GM18861 (cell line): Measurements from ENCODE around the gene MYBPC3.

ENCODE experiments used
- ATAC-seq: cut with Tn5 transposase; IDR thresholded peaks from one replicate; pipeline ENCODE4 v1.9.1; 2021; ENCODE audit not compliant: unreplicated experiment

Gene MYBPC3

GRCh38 chr11:47387944-47388696 lies 35.6 kb upstream of the MYBPC3 start:
- no peak for ATAC-seq

- no peak for ATAC-seq
These were observed 32.0 kb upstream of the MYBPC3 start for GRCh38 chr11:47384498-47384897.

GRCh38 chr11:47383071-47383470 lies 30.6 kb upstream of the MYBPC3 start:
- ATAC-seq, result no peak

DNA sequence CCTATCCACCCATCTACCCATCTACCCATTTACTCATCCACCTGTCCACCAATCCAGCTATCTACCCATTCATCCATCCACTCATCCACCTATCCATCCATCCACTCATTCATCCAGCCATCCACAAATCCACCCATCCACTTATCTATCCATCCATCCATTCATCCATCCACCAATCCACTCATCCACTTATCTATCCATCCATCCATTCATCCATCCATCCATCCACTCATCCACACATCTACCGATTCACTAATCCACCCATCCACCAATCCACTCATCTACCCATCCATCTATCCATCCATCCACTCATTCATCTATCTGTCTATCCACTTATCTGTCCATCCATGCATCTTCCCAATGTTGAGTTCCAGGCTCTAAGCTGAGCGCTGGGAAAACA lies 27.6 kb upstream of the MYBPC3 start:
- ATAC-seq, result no peak

- ATAC-seq, result no peak
These were observed 26.8 kb upstream of the MYBPC3 start for GRCh38 chr11:47379317-47379716.

DNA sequence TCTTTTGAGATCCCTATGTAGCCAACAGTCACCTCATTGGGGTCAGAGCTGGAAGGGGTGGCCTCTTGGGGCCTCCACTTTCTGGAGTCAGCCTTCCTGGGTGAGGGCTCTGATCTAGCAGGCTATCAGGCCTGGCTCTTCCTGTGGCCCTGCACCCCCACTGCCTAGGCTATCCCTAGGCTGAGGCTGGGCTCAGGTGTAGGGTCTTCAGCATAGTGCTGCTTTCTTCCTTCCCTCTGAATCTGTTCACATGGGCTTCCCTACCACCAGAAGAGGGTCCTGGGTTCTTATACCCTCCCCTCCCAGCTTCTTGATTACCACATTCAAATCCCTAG lies 26.3 kb upstream of the MYBPC3 start:
- ATAC-seq, result no peak

DNA sequence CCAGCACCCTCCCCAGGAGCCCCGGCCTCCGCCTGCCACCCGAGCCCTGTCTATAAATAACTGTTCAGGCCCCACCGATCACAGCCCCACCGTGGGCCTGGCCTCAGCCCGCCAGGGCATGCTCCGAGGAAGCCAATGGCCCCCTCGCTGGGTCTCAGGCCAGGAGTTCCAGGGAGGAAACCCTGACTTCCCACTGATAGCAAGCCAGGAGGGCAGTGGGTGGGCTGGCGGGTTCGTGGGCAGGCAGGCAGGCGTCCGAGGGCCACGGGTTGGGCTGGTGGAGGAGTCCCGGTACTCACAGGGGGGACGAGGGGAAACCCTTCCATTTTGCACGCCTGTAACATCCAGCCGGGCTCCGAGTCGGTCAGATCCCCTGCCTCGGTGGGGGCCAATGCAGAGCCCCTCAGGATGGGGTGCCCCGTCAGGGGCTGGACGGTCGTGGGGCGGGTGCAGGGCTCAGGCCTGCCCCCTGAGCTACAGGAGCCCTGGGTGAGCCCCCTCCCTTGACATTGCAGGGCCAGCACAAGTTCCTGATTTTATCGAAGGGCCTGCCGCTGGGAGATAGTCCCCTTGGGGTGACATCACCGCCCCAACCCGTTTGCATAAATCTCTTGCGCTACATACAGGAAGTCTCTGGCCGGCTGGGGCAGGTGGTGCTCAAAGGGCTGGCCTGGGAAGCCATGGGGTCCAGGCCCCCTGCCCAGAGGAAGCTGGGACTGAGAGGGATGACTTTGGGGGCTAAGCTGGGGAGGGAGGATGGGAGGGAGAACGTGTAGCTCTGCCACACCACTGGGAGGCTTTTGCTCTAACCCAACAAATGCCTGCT lies 25.7 kb upstream of the MYBPC3 start, which contains the start of gene SPI1:
TSS of gene SPI1 (minus strand) at position 538 of the 826 bp plus-strand sequence. CDS start at position 344, 194 bp downstream.
- peak; percentile 75 for ATAC-seq

DNA sequence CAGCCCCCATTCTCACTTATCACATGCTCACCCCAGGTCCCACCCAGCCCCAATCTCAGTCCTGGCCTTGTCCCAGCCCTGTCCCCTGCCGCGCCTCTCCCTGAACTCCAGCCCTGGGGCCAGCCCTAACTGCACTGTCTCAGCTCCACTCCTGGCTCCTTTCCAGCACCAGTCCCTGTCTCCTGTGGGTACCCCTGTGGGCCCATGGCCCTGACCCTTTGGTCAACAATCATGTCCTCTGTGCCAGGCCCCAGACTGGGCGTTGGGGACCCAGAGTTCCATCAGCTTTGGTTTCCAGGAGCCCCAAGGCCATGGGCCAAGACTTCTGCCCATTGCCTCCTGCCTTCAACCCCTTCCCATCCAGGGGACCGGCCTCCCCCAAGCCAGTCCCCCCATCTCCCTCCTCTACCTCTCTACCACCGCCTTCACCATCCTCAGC lies 25.1 kb upstream of the MYBPC3 start:
- no peak for ATAC-seq

DNA sequence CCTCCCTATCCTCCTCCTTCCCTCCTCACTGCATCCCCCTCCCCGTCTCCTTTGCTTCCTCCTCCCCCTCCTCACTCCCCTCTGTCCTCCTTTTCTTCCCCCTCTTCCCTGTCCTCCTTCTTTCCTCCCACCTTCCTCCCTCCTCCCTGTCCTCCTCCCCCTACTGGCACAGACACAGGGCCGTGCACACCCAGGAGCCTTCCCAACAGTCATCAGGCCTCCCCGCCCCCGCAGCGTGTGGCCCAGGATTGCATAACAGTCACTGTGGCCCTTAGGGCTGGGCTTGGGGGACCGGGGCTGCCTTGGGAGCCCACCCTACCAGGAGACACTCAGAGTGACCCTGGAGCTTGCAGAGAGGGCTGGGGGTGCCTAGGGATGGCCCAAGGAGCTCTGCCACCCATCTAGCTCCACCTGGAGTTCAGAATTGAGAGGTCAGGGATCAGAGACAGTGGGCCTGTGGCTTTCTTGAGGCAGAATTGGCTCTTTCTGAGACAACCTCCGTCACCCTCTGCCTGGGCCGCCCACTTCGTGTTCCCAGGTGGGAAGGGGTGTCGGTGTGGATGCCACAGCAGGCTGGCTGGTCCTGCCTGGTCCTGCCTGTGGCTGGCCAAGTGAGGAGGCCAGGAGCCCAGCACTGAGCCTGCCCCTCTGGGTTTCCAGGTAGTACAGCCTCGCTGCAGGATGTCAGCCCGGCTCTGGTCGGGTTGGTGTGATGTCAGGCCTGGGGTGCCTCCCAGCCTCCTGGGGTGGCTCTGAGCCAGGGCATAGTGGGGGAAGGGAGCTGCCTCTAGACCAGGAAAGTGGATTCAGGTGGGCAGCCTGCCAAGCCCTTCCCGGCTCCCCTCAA lies 24.2 kb upstream of the MYBPC3 start:
- ATAC-seq, result no peak

DNA sequence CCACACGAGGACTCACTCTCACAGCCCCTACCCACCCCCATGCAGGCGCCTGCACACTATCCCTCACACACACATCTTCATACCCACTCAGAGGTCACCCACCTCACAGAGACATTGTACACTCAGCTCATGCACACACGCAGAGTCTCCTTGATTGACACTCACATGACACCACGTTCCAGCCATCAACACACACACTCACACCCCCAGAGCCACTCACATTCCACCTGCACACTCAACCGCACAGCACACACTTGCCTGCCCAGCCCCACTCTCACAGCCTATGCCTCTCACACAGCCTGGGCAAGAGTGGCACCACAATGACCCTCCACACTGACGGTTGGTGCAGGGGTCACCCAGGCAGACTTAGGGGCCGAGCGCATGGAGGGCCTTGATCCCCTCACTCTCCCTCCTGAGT lies 23.6 kb upstream of the MYBPC3 start:
- no peak for ATAC-seq

DNA sequence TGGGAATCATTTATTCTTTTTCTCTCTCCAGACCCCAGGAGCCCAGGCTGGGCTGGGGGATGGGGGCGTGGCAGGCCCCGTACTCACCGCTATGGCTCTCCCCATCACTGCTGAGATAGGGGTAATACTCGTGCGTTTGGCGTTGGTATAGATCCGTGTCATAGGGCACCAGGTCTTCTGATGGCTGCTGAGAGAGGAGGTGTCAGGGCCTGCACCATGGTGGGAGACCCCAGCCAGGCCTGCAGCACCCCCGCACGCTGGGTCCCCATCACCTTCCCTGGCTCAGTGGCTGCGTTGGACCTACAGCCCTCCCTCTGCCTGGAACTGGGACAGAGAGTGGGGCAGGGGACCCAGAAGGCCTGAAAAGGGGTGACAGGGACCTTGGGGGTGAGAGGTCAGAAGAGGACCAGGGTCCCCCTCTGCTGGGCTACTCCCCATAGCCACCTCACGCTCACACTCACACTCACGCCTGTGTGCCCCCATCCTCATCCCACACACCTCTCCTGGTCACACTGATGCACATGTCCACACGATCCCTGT lies 23.1 kb upstream of the MYBPC3 start:
- no peak for ATAC-seq

- ATAC-seq, result no peak
These were observed 22.5 kb upstream of the MYBPC3 start for GRCh38 chr11:47375020-47375419.

DNA sequence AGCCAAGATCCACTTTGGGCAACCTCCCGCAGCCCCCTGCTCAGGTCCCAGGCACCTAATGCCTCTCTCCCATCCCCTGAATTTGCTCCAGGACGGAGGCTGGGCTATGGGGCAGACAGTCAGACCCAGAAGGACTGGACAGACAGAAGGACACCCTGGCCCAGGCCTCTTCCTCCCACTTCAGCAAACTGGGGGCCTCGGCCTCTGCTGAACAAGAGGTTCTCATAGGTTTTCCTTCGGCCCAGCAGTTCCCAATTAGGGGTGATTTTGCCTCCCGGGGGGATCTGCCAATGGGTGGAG lies 22.2 kb upstream of the MYBPC3 start:
- no peak for ATAC-seq

DNA sequence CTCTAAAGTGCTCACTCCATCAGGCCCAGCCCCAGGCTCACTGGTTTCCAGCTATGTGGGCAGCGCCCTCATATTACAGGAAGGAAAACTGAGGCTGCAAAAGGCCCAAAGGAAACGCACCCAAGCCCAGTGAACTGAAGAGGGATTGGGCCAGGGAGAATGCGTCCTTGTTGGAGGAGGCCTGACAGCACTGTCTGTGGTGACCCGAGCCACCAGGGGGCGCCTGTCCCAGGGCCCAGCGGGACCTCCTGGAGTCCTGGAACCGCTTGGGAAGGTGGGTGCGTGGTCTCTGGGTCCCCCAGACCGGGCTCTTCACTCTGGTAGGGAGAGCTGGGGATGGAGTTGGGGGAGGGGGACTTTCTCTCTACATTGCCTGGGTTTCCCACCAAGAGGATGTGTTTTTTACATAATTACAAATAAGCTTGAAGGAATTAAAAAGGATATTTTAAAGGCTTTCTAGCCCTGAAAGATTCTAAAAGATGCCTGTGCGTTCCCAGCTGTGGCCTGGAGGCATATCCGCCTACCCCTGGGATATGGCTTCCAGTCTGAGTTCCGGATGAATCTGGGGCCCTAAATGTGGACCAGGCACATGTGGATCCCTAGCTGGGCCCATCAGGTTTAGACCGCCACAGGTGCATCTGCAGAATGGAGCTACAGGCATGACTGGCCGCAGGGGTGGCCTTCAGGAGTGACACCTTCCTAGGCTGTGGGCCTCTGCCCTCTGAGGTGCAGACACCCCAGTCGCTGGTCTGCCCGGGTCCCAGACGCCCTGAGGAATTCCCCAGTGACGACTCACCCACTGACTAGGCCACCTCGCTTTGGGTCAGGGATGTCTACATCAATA lies 21.6 kb upstream of the MYBPC3 start:
- no peak for ATAC-seq

DNA sequence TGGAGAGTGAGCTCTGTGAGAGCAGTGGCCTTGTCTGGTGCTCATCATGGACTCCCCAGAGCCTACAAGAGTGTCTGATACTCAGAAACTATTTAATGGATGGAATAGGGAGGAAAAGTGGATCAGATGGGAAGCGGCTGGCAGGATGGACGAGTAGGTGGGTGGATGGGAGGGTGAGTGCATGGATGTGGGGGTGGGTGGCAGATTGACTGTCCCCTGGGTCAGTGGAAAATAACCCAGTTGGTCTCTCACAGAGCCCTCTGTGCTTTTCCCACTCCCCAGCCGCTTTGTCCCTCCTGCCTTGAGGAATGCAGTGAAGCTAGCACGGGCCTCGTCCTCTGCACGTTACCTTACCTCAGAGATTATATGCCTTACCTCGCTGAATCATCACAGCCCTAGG lies 19.9 kb upstream of the MYBPC3 start:
- no peak for ATAC-seq

GRCh38 chr11:47369676-47370075 lies 17.2 kb upstream of the MYBPC3 start:
- ATAC-seq, result no peak

DNA sequence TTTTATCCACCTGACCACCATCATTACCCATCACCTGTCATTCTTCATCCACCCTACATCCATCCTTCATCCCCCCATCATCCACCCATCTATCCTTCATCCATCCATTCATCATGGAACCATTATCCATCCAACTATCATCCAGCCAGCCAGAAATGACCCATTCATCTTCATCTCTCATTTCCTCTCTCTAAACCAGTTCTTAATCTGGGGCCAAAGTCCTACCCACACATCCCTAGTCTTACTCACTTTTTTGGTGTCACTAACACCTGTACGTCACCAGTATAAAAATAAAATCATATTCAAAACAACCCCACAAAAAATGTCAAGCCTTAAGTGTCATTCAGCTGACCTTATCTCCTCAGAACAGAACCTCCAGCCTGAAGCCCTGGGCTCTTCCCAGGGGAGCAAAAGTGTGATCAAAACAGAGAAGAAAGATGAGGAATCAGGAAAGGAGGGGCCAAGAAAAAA lies 13.6 kb upstream of the MYBPC3 start:
- no peak for ATAC-seq

DNA sequence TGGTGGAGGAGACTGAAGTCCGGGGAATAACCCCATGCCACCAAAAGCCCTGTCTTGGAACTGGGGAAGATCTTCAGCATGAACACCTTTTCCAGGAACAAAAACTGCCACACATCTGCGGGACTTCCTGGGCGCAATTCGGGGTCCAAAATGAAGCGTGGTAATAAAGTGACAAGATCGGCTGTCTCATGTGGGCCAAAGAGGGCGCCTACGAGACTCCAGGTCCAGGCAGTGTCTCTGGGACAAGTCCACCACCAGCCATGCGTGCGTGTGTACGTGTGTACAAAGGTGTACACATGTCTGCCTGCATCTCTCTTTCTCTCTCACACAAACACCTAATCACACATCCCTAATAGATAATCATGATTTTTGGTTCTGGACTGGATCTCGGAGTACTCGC lies 8.9 kb upstream of the MYBPC3 start:
- no peak for ATAC-seq

DNA sequence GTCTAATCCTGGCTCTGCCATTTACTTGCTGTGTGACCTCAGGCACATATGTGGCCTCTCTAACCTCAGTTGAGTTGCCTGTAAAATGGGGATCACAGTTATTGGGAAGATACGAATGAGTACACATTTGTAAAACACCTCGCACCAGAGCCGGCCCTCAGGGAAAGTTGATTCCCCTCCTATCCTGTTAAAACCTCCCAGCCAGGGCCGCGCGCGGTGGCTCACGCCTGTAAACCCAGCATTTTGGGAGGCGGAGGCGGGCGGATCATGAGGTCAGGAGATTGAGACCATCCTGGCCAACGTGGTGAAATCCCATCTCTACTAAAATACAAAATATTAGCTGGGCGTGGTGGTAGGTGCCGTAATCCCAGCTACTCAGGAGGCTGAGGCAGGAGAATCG lies 7.8 kb upstream of the MYBPC3 start:
- no peak for ATAC-seq

DNA sequence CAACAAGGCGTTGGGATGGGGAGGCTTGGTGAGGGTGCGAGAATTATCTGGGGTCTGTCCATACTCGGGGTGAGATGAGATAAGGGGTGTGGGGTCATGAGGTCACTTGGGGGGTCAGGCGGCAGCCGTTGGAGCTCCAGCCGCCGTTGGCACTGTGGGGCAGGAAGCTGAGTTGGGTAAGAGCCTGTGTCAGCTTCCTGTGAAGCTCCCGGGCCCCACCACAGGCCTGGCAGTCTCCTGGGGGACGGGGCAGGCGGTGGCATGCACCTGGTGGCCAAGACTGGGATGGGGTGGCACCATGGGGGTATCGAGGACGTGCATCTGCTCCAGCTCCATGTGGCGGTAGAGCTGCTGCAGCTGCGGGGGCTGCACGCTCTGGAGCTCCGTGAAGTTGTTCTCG lies 7.1 kb upstream of the MYBPC3 start:
- ATAC-seq, result no peak
